Ureter (tissue), 1 donor: ENCODE data around the gene SETX. TPM values are rescaled to one million over a fixed set of nuclear protein-coding genes. Genes with fewer than 3 reads are reported as not detected.
A peak's percentile ranks its signal among the peaks of the same experiment; 100 is the strongest.
"Not testable (repeated sequence)": the region's sequence is repeated elsewhere in the genome, so short reads cannot be mapped to it uniquely, and the experiment has no call there.

ENCODE experiments used
- DNase-seq: peaks from one replicate; pipeline ENCODE4 v3.0.0-alpha.2; 2020; ENCODE audit warnings: low spot score
- total RNA-seq: library from RNA; stranded (reverse); gene quantifications from one replicate; pipeline ENCODE4 v1.2.4, GENCODE V29; 2023
- donor health status: DM: yes; HTN: yes; CAD: no.

SETX gene
- total RNA-seq, 1 donor from 2014 or later = 67.6 TPM

DNA sequence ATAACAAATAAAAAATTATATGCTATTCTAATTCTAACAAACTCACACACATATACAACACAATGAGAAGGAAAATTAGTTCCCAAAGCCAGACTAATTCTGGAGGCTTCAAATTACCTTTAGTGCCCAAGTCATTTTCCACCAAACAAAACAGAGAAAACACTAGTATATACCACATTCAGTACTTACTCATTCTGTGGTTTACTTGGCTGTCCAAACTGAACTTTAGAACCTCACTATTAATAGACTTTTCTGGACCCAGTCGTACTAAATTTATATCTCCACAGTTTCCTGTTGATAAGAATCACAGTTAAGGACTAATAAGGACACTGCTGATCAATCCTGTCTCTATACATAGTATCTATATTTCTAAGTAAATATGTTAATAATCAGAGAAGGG, 66.4 kb downstream of the SETX start:
- DNase-seq = no peak

GRCh38 chr9:132287256-132287760, 67.5 kb downstream of the SETX start:
- no peak for DNase-seq

GRCh38 chr9:132283863-132284262, 70.9 kb downstream of the SETX start:
- no peak for DNase-seq

GRCh38 chr9:132283165-132283564, 71.6 kb downstream of the SETX start:
- DNase-seq = no peak

GRCh38 chr9:132274861-132275260, 79.9 kb downstream of the SETX start:
- no peak for DNase-seq

- DNase-seq = not testable (repeated sequence)
Measured at GRCh38 chr9:132269704-132270516, 84.9 kb downstream of the SETX start.

- DNase-seq = peak; percentile 69
Measured at GRCh38 chr9:132268725-132269352, 85.9 kb downstream of the SETX start.

- no peak for DNase-seq
Measured at GRCh38 chr9:132267660-132268059, 87.1 kb downstream of the SETX start.

DNA sequence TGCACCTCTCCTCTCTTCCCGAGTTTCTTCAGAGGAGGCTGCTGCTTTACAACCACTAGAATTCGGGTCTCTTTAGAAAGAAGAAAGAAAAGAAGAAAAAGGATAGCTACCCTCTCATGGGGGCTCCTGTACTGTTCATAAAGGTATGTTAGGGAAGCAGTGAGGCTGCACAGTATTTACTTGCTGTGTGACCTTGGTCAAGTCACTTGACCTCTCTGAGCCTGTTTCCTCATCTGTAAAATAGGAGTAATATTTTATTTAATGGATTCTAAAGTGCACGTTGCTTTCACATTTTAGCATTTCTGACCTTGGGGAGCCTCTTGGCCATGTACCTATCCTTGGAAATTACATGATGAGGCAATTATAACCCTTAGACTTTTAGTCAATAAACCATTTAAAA, 88.8 kb downstream of the SETX start:
- DNase-seq = no peak

DNA sequence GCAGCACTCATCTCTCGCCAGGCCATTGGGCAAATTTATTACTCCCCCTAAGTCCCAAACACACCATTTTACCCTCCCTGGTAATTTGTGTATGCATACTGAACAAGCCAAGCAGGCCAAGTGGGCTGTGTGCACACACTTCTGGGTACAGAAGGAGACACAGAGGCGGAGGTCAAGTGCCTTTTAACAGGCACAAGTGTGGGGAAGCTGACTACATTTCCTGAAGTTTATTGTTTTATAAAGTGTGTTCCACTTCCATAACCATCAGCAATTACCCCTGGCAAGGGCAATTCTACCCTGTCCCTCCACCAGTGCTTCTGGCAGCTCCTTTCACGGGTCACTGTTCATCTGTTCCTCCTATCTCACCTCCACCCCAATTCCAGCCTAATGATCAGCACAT, 93.9 kb downstream of the SETX start:
- DNase-seq = no peak

- DNase-seq = no peak
Measured at GRCh38 chr9:132250324-132251262, 104.2 kb downstream of the SETX start.

- DNase-seq = no peak
Measured at GRCh38 chr9:132249690-132250089, 105.1 kb downstream of the SETX start.

GRCh38 chr9:132249123-132249522, 105.7 kb downstream of the SETX start:
- no peak for DNase-seq

GRCh38 chr9:132247942-132248341, 106.8 kb downstream of the SETX start:
- DNase-seq = no peak

GRCh38 chr9:132245465-132245864, 109.3 kb downstream of the SETX start:
- no peak for DNase-seq

GRCh38 chr9:132244582-132245455, 110.0 kb downstream of the SETX start:
- DNase-seq = peak; percentile 78

DNA sequence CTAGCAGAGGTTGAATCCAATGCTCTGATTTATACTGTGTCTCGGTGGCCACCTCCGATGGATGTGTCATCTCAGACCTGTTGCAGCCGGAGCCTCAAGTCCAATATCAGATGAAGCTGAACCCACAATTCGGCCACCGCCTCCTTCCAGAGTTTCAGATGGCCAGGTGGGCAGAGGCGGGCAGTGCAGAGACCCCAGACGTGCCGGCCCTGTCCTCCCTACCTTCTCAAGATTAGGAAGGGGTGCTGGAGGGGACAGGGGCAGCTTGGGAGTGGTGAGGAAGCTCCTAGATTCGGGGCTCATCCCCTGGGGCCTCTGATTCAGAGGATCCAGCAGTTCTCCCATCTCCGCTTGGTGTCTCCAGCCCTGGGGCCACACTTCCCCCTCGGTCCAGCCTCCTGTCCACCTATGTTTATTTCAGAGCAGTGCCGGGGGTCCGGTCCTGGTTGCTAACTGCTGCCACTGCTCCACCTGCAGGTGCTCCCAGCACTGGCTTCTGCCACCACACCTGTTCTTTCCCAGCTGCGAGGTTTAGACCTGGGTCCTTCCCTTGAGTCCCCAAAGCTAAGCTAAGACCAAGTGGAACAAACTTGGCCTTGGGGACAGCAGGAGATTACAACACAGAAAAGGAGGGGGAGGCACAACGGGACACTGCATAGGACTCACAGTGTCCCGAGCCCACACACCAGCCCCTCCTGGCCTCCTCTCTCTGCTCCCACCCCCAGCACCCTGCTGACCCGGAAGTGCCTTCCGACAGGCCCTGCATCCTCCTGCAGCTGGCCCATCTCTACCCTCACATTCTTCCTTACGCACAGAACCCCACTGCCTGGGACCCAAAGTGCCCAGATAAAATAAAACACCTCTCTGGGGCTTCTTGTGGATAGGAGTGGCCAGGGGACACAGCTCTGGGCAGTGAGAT, 111.4 kb downstream of the SETX start:
- DNase-seq = no peak

- no peak for DNase-seq
Measured at GRCh38 chr9:132242621-132243155, 112.1 kb downstream of the SETX start.

DNA sequence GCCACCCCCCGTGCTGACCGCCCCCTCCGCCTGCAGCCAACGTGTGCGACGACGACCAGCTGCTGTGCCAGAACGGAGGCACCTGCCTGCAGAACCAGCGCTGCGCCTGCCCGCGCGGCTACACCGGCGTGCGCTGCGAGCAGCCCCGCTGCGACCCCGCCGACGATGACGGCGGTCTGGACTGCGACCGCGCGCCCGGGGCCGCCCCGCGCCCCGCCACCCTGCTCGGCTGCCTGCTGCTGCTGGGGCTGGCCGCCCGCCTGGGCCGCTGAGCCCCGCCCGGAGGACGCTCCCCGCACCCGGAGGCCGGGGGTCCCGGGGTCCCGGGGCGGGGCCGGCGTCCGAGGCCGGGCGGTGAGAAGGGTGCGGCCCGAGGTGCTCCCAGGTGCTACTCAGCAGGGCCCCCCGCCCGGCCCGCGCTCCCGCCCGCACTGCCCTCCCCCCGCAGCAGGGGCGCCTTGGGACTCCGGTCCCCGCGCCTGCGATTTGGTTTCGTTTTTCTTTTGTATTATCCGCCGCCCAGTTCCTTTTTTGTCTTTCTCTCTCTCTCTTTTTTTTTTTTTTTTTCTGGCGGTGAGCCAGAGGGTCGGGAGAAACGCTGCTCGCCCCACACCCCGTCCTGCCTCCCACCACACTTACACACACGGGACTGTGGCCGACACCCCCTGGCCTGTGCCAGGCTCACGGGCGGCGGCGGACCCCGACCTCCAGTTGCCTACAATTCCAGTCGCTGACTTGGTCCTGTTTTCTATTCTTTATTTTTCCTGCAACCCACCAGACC, 112.8 kb downstream of the SETX start:
- no peak for DNase-seq
